HepG2 (cell line): ENCODE data around the gene MIEF1. TPM values are rescaled to one million over a fixed set of nuclear protein-coding genes. Genes with fewer than 3 reads are reported as not detected.
A peak's percentile ranks its signal among the peaks of the same experiment; 100 is the strongest.

Experiments used
- ADNP ChIP-seq: sonication (generic); formaldehyde crosslinking; IDR thresholded peaks from 2 replicates; pipeline ENCODE4 v1.4.0; 2020; ENCODE audit warnings: missing genetic modification reagents
- ATRX ChIP-seq: sonication (generic); formaldehyde crosslinking; IDR thresholded peaks from 2 replicates; pipeline ENCODE4 v1.4.0; 2020; ENCODE audit warnings: missing genetic modification reagents, borderline replicate concordance
- CCAR2 ChIP-seq: fragments of 200-400 bp; formaldehyde crosslinking; optimal IDR thresholded peaks from 2 replicates; pipeline ENCODE3; 2018; ENCODE audit warnings: low read depth, mild to moderate bottlenecking, low read length, moderate library complexity
- FOXO1 ChIP-seq: sonication (generic); formaldehyde crosslinking; IDR thresholded peaks from 2 replicates; pipeline ENCODE4 v1.4.0; 2020; ENCODE audit warnings: missing genetic modification reagents
- HOXA5 ChIP-seq: sonication (generic); formaldehyde crosslinking; IDR thresholded peaks from 2 replicates; pipeline ENCODE4 v1.4.0; 2020; ENCODE audit warnings: missing genetic modification reagents
- KLF9 ChIP-seq: IDR thresholded peaks from 2 replicates; pipeline ENCODE4 v1.6.1; 2016; ENCODE audit warnings: low read depth
- MBD4 ChIP-seq: IDR thresholded peaks from 2 replicates; pipeline ENCODE4 v1.6.1; 2012; ENCODE audit warnings: low read length, inconsistent platforms, borderline replicate concordance
- MZF1 ChIP-seq: sonication (generic); formaldehyde crosslinking; IDR thresholded peaks from 2 replicates; pipeline ENCODE4 v1.8.1; 2023; ENCODE audit warnings: mild to moderate bottlenecking, missing genetic modification reagents, borderline replicate concordance
- POLR2G ChIP-seq: fragments of 200-400 bp; formaldehyde crosslinking; IDR thresholded peaks from 2 replicates; pipeline ENCODE4 v1.6.1; 2018; ENCODE audit warnings: mild to moderate bottlenecking, low read depth, low read length, moderate library complexity
- RAD21 ChIP-seq: fragments of 450-650 bp; formaldehyde crosslinking; IDR thresholded peaks from 2 replicates; pipeline ENCODE4 v1.5.0; 2020; ENCODE audit warnings: mild to moderate bottlenecking
- RBM39 ChIP-seq: fragments of 200-400 bp; formaldehyde crosslinking; IDR thresholded peaks from one replicate; pipeline ENCODE4 v1.6.1; 2018; ENCODE audit warnings: antibody characterized with exemption, mild to moderate bottlenecking, low read depth, low read length; ENCODE audit not compliant: poor library complexity, severe bottlenecking
- REPIN1 ChIP-seq: sonication (generic); formaldehyde crosslinking; IDR thresholded peaks from 2 replicates; pipeline ENCODE4 v1.8.0; 2022; ENCODE audit warnings: missing genetic modification reagents, low read depth, mild to moderate bottlenecking, borderline replicate concordance
- SMARCC2 ChIP-seq: fragments of 450-650 bp; IDR thresholded peaks from 2 replicates; pipeline ENCODE4 v1.6.1; 2017; ENCODE audit warnings: antibody characterized with exemption, mild to moderate bottlenecking
- ZNF274 ChIP-seq: sonication (generic); formaldehyde crosslinking; IDR thresholded peaks from 2 replicates; pipeline ENCODE4 v1.5.1; 2020; ENCODE audit warnings: mild to moderate bottlenecking, missing genetic modification reagents
- ZNF350 ChIP-seq: sonication (generic); formaldehyde crosslinking; IDR thresholded peaks from 2 replicates; pipeline ENCODE4 v1.4.0; 2020; ENCODE audit warnings: mild to moderate bottlenecking, low read depth, missing genetic modification reagents, borderline replicate concordance
- ZNF564 ChIP-seq: sonication (generic); formaldehyde crosslinking; IDR thresholded peaks from 2 replicates; pipeline ENCODE4 v1.8.1; 2023; ENCODE audit warnings: mild to moderate bottlenecking, missing genetic modification reagents
- ZNF619 ChIP-seq: sonication (generic); formaldehyde crosslinking; IDR thresholded peaks from 2 replicates; pipeline ENCODE4 v1.4.0; 2020; ENCODE audit warnings: mild to moderate bottlenecking, missing genetic modification reagents
- ZNF7 ChIP-seq: IDR thresholded peaks from 2 replicates; pipeline ENCODE4 v1.6.1; 2016; ENCODE audit warnings: missing biosample characterization, missing genetic modification reagents
- ZNF710 ChIP-seq: sonication (generic); formaldehyde crosslinking; IDR thresholded peaks from 2 replicates; pipeline ENCODE4 v1.5.0; 2020; ENCODE audit warnings: mild to moderate bottlenecking, missing genetic modification reagents, borderline replicate concordance
- ZNF772 ChIP-seq: sonication (generic); formaldehyde crosslinking; IDR thresholded peaks from 2 replicates; pipeline ENCODE4 v1.5.0; 2020; ENCODE audit warnings: mild to moderate bottlenecking, missing genetic modification reagents
- ZNF773 ChIP-seq: sonication (generic); formaldehyde crosslinking; IDR thresholded peaks from 2 replicates; pipeline ENCODE4 v1.4.0; 2020; ENCODE audit warnings: missing genetic modification reagents, borderline replicate concordance
- ZNF83 ChIP-seq: sonication (generic); formaldehyde crosslinking; IDR thresholded peaks from 2 replicates; pipeline ENCODE4 v1.4.0; 2020; ENCODE audit warnings: missing genetic modification reagents, mild to moderate bottlenecking, borderline replicate concordance
- ZNF841 ChIP-seq: sonication (generic); formaldehyde crosslinking; IDR thresholded peaks from 2 replicates; pipeline ENCODE4 v1.8.1; 2023; ENCODE audit warnings: missing genetic modification reagents, borderline replicate concordance
- polyA plus RNA-seq, 8 experiments: library from polyadenylated mRNA; depleted of rRNA in 3 of 8; stranded (reverse) in 7 of 8; unstranded in 1 of 8; fragments of >200 nt; fragmentation: Illumina TruSeq in 4 of 8; extraction: Trizol in 4 of 8; gene quantifications; 2 replicates each; pipeline versions ENCODE4 v1.2.1 to v1.2.3, GENCODE V29; 2011 to 2016; ENCODE audit warnings: low read depth in 4 of 8, missing spikeins in 1 of 8, mixed read lengths in 1 of 8; ENCODE audit not compliant: insufficient read depth in 1 of 8
- total RNA-seq, 5 experiments: library from RNA; depleted of rRNA; stranded (reverse); fragments of >200 nt; fragmentation: Illumina TruSeq; extraction: Trizol; gene quantifications; 2 replicates each; pipeline ENCODE4 v1.2.3, GENCODE V29; 2016; ENCODE audit warnings: low read depth in 1 of 5
- TF ChIP-seq, protein P1 (sequence below): sonication (generic); formaldehyde crosslinking; conservative IDR thresholded peaks from 2 replicates; pipeline ENCODE4 v1.5.0; 2020; ENCODE audit warnings: missing genetic modification reagents
- TF ChIP-seq, protein P2 (sequence below): sonication (generic); formaldehyde crosslinking; IDR thresholded peaks from 2 replicates; pipeline ENCODE4 v1.8.1; 2023; ENCODE audit warnings: mild to moderate bottlenecking, moderate library complexity, missing genetic modification reagents
- TF ChIP-seq, protein P3 (sequence below): IDR thresholded peaks from 2 replicates; pipeline ENCODE4 v1.6.1; 2016; ENCODE audit warnings: missing genetic modification reagents, missing compliant biosample characterization

The MIEF1 gene
- total and polyA plus RNA-seq, 2 of the 13 experiments (the other 11 are each of a cell fraction or from before 2014, with no cell fraction given), result 21.7 to 34.8 TPM

DNA sequence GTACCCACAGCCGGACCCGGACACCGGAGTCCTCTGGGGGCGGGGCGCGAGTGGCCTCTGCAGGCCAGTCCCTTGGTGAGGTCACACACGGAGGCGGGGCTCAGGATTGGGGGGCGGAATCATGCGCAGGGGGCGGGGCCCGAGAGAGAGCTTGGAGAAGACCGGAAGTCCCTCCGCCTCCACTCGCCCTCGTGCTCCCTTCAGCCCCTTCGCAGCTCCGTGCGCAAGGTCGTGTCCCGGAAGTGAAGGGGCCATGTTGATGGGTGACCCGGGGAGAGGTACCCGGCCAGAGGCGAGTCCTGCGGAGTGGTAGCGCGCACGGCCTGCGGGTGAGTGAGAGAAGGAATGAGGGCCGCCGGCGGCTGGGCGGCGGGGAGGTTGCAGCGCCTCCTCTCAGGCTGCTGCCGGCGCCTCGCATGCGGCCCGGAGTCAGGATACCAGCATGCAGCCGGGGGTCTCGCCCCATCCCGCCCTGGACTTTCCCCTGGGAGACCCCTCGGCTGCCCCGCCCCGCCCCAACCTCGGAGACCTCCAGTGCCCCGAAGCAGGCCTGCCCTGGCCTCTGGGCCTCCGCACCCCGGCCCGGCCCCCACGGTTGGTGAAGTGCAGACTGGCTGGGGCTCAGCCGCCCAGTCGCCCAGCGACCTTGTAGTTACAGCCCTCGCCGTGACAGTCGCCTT lies at the start of gene MIEF1 (continued):
- TF ChIP-seq ZNF83 (CRISPR knock-in tag) (no peak; the same call in 1 of the 2 replicates), ZNF841 (CRISPR knock-in tag) (no peak), HOXA5 (CRISPR knock-in tag) (no peak), ADNP (CRISPR knock-in tag) (no peak), CCAR2 (no peak), ZNF619 (no peak), ZNF274 (CRISPR knock-in tag) (no peak), ZNF772 (peak; percentile 52; the same call in 1 of the 2 replicates), SMARCC2 (no peak), MZF1 (CRISPR knock-in tag) (no peak), ATRX (CRISPR knock-in tag) (no peak), FOXO1 (CRISPR knock-in tag) (peak; percentile 75), ZNF350 (CRISPR knock-in tag) (peak; percentile 76), ZNF7 (CRISPR knock-in tag) (no peak), POLR2G (peak; percentile 80), KLF9 (CRISPR knock-in tag) (0 out of 2 replicates have a peak, but pooled peaks have one; percentile 58), RBM39 (peak; percentile 41), REPIN1 (CRISPR knock-in tag) (peak; percentile 63; the same call in 1 of the 2 replicates), ZNF564 (no peak; the same call in 1 of the 2 replicates), ZNF773 (CRISPR knock-in tag) (no peak), MBD4 (no peak), RAD21 (no peak), ZNF710 (CRISPR knock-in tag) (no peak)
- TF ChIP-seq, protein P1, sequence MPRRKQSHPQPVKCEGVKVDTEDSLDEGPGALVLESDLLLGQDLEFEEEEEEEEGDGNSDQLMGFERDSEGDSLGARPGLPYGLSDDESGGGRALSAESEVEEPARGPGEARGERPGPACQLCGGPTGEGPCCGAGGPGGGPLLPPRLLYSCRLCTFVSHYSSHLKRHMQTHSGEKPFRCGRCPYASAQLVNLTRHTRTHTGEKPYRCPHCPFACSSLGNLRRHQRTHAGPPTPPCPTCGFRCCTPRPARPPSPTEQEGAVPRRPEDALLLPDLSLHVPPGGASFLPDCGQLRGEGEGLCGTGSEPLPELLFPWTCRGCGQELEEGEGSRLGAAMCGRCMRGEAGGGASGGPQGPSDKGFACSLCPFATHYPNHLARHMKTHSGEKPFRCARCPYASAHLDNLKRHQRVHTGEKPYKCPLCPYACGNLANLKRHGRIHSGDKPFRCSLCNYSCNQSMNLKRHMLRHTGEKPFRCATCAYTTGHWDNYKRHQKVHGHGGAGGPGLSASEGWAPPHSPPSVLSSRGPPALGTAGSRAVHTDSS (CRISPR knock-in tag), result no peak
- TF ChIP-seq, protein P2, sequence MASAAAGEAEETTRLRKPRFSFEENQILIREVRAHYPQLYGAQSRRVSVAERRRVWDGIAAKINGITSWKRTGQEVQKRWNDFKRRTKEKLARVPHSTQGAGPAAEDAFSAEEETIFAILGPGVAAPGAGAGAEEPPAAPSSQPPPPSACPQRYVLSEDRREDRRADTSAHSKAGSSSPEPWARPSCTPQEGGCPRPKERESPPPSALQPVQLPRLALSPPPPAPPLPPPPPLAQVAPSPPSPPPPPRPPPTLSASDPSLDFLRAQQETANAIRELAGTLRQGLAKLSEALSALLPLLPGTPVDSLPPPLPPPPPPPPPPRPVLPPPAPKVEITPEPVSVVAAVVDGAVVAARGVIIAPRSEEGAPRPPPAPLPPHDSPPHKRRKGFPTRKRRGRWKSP, result no peak
- TF ChIP-seq, protein P3, sequence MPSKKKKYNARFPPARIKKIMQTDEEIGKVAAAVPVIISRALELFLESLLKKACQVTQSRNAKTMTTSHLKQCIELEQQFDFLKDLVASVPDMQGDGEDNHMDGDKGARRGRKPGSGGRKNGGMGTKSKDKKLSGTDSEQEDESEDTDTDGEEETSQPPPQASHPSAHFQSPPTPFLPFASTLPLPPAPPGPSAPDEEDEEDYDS, result peak; percentile 81
